Esophagus muscularis mucosa (tissue), 4 donors: ENCODE results near the gene TTC9C. TPM values are rescaled to one million over a fixed set of nuclear protein-coding genes. Genes with fewer than 3 reads are reported as not detected.
A peak's percentile ranks its signal among the peaks of the same experiment; 100 is the strongest.
"Not testable (repeated sequence)": the region's sequence is repeated elsewhere in the genome, so short reads cannot be mapped to it uniquely, and the experiment has no call there.

Source experiments
- DNase-seq: peaks from one replicate; pipeline ENCODE4 v3.0.0-alpha.2; 2017; ENCODE audit errors: extremely low spot score
- H3K27ac ChIP-seq, 4 donors: fragments of 200-600 bp; sonication (generic); replicated peaks in 1 of 4; 1 replicate in 3 of 4; 2 replicates in 1 of 4; pipeline ENCODE4 v1.5.1; 2016 to 2019; ENCODE audit warnings: mild to moderate bottlenecking in 1 of 4
- H3K27me3 ChIP-seq, 4 donors: fragments of 200-600 bp; sonication (generic); one replicate each; pipeline versions ENCODE4 v1.5.1 to v1.6.0; 2016 to 2019
- H3K36me3 ChIP-seq, 4 donors: fragments of 200-600 bp; sonication (generic); one replicate each; pipeline ENCODE4 v1.5.1; 2016 to 2019
- H3K4me1 ChIP-seq, 4 donors: fragments of 200-600 bp; sonication (generic); one replicate each; pipeline ENCODE4 v1.5.1; 2016 to 2019
- H3K4me3 ChIP-seq, 4 donors: fragments of 200-600 bp; sonication (generic); 1 replicate in 2 of 4; 2 replicates in 2 of 4; pipeline ENCODE4 v1.5.1; 2016 to 2019; ENCODE audit warnings: mild to moderate bottlenecking in 4 of 4, moderate library complexity in 1 of 4
- H3K9me3 ChIP-seq, 4 donors: fragments of 200-600 bp; sonication (generic); 1 replicate in 3 of 4; 2 replicates in 1 of 4; pipeline ENCODE4 v1.5.1; 2016 to 2019
- CTCF ChIP-seq, 3 experiments: fragments of 200-600 bp in 2 of 3; fragments of 450-650 bp in 1 of 3; sonication (generic) in 2 of 3; IDR thresholded peaks; one replicate each; pipeline ENCODE4 v1.5.1; 2017 to 2019; ENCODE audit warnings: antibody characterized with exemption in 3 of 3, mild to moderate bottlenecking in 2 of 3, moderate library complexity in 1 of 3
- EP300 ChIP-seq: sonication (generic); formaldehyde crosslinking; IDR thresholded peaks from one replicate; pipeline ENCODE4 v1.6.1; 2017; ENCODE audit warnings: antibody characterized with exemption
- POLR2A ChIP-seq: fragments of 450-650 bp; IDR thresholded peaks from one replicate; pipeline ENCODE4 v1.6.1; 2017; ENCODE audit warnings: antibody characterized with exemption, moderate library complexity, mild to moderate bottlenecking, low read depth
- POLR2AphosphoS5 ChIP-seq, 2 donors: sonication (generic); formaldehyde crosslinking; IDR thresholded peaks; one replicate each; pipeline ENCODE4 v1.6.1; 2017; ENCODE audit warnings: antibody characterized with exemption in 2 of 2
- WGBS: methylation state at CpG from one replicate; pipeline ENCODE4 v1.1.5; 2018; 5-methylcytosine and 5-hydroxymethylcytosine counted together
- intact Hi-C: fragments of 100-400 bp; cut with DNase I; formaldehyde crosslinking; loops from one replicate; pipeline ENCODE4 v1.15.1; 2023
- total RNA-seq, 4 donors: library from RNA; depleted of rRNA; stranded (reverse); fragments of >200 nt; gene quantifications; one replicate each; pipeline versions ENCODE4 v1.1.0 to v1.2.1, GENCODE V29; 2016

Gene TTC9C
- total RNA-seq, 4 donors from 2014 or later, result 12.9 to 22.9 (median 18.2) TPM

GRCh38 chr11:62747475-62748160 lies 19.3 kb downstream of the TTC9C start:
- Histone ChIP-seq H3K27me3 (no peaks in the 10 kb centered on the region), H3K9me3 (no peaks in the 10 kb centered on the region), H3K36me3 (peaks cover 10 to 24% (median 22%) of the 10 kb centered on the region in 4 donors), H3K4me3 (no peak overlapping the region), H3K4me1 (peaks cover 2 to 30% (median 23%) of the 10 kb centered on the region in 4 donors), H3K27ac (peak overlapping the region in 1 of 4 donors; percentile 7)
- intact Hi-C loops, result no loop called here
- DNase-seq, result no peak
- no peak for TF ChIP-seq CTCF (IDR thresholded peaks at IDR 0.05)
- TF ChIP-seq POLR2AphosphoS5 (IDR thresholded peaks at IDR 0.05), result no peak
- TF ChIP-seq EP300, result no peak
- 87% methylated on average over 9 of the region's 9 CpGs for WGBS

GRCh38 chr11:62749931-62750330 lies 21.6 kb downstream of the TTC9C start:
- H3K27me3 ChIP-seq, H3K4me3 ChIP-seq, intact Hi-C loops, H3K9me3 ChIP-seq, H3K27ac ChIP-seq, DNase-seq: not testable (repeated sequence)
- H3K36me3 ChIP-seq, result peaks cover 10 to 28% (median 27%) of the 10 kb centered on the region in 4 donors
- 93% methylated on average over 4 of the region's 5 CpGs for WGBS
- peaks cover 17 to 48% (median 40%) of the 10 kb centered on the region in 4 donors for H3K4me1 ChIP-seq

- no peak overlapping the region for H3K4me3 ChIP-seq
- H3K9me3 ChIP-seq, result no peaks in the 10 kb centered on the region
- intact Hi-C loops, result no loop called here
- peaks cover 17 to 48% (median 40%) of the 10 kb centered on the region in 4 donors for H3K4me1 ChIP-seq
- H3K27me3 ChIP-seq, result no peaks in the 10 kb centered on the region
- TF ChIP-seq EP300 (no peak), POLR2A (no peak), CTCF (IDR thresholded peaks at IDR 0.05) (no peak), POLR2AphosphoS5 (IDR thresholded peaks at IDR 0.05) (no peak)
- no peak overlapping the region for H3K27ac ChIP-seq
- peaks cover 10 to 28% (median 27%) of the 10 kb centered on the region in 4 donors for H3K36me3 ChIP-seq
- WGBS, result 99% methylated on average over 12 of the region's 14 CpGs
- DNase-seq, result no peak
Observed at GRCh38 chr11:62752177-62752785, 24.0 kb downstream of the TTC9C start.

- intact Hi-C loops, result no loop called here
- peak overlapping the region; percentile 67 to 72 (median 70) for H3K4me3 ChIP-seq
- peaks cover 10 to 28% (median 27%) of the 10 kb centered on the region in 4 donors for H3K36me3 ChIP-seq
- 85% methylated on average over 15 of the region's 15 CpGs for WGBS
- no peaks in the 10 kb centered on the region for H3K27me3 ChIP-seq
- peak overlapping the region; percentile 89 to 94 (median 90) for H3K27ac ChIP-seq
- TF ChIP-seq POLR2A (no peak), POLR2AphosphoS5 (IDR thresholded peaks at IDR 0.05) (no peak), CTCF (IDR thresholded peaks at IDR 0.05) (no peak)
- no peak for DNase-seq
- H3K9me3 ChIP-seq, result no peaks in the 10 kb centered on the region
- H3K4me1 ChIP-seq, result peaks cover 17 to 48% (median 40%) of the 10 kb centered on the region in 4 donors
Observed at GRCh38 chr11:62752994-62753735, 24.9 kb downstream of the TTC9C start.
